HEK293 (cell line): ENCODE results near the gene ZNF605.
A peak's percentile ranks its signal among the peaks of the same experiment; 100 is the strongest.

ENCODE experiments used
- CTCF ChIA-PET: fragments of 350-600 bp; formaldehyde crosslinking; extraction: SDS; loops from one replicate; lab custom pipeline; 2021; ENCODE audit warnings: antibody characterized with exemption; lab: Yijun Ruan, JAX
- POLR2A ChIA-PET: fragments of 300-600 bp; formaldehyde crosslinking; extraction: SDS; loops from one replicate; lab custom pipeline; 2020; ENCODE audit warnings: antibody characterized with exemption, inconsistent platforms; lab: Yijun Ruan, JAX
- H3K27ac ChIP-seq: fragments of 200-500 bp; sonication (Bioruptor generic); 2 replicates; pipeline ENCODE4 v1.5.1; 2014; ENCODE audit warnings: low read depth, low read length, control low read depth, inconsistent platforms; ENCODE audit errors: extremely low read depth
- H3K36me3 ChIP-seq, 2 experiments: fragments of 200-500 bp in 1 of 2; sonication (Bioruptor generic) in 1 of 2; 1 replicate in 1 of 2; 2 replicates in 1 of 2; pipeline ENCODE4 v1.5.1; 2014 to 2017; ENCODE audit warnings: inconsistent platforms in 2 of 2, low read length in 2 of 2; ENCODE audit not compliant: control insufficient read depth in 2 of 2, insufficient read depth in 1 of 2
- H3K4me1 ChIP-seq: fragments of 200-500 bp; sonication (Bioruptor generic); 2 replicates; pipeline ENCODE4 v1.5.1; 2014; ENCODE audit warnings: mild to moderate bottlenecking, low read length, inconsistent platforms; ENCODE audit not compliant: control insufficient read depth, insufficient read depth
- H3K4me3 ChIP-seq: 2 replicates; pipeline ENCODE4 v1.5.1; 2011; ENCODE audit warnings: low read depth, mild to moderate bottlenecking, control low read depth, low read length, moderate library complexity
- H3K9me3 ChIP-seq: fragments of 200-500 bp; sonication (Bioruptor generic); 2 replicates; pipeline ENCODE4 v1.5.1; 2014; ENCODE audit warnings: low read depth, low read length, inconsistent platforms; ENCODE audit not compliant: control insufficient read depth, insufficient read depth
- GLI2 ChIP-seq: fragments of 450-650 bp; formaldehyde crosslinking; IDR thresholded peaks from 2 replicates; pipeline ENCODE4; 2017; ENCODE audit warnings: missing biosample characterization, missing genetic modification characterization, low read depth, borderline replicate concordance
- GLIS1 ChIP-seq: fragments of 450-650 bp; formaldehyde crosslinking; IDR thresholded peaks from 2 replicates; pipeline ENCODE4 v1.5.1; 2016; ENCODE audit warnings: missing biosample characterization, missing genetic modification characterization
- KLF1 ChIP-seq: fragments of 450-650 bp; formaldehyde crosslinking; IDR thresholded peaks from 2 replicates; pipeline ENCODE4 v1.5.1; 2016; ENCODE audit warnings: missing biosample characterization, missing genetic modification characterization
- MEIS1 ChIP-seq: sonication (generic); formaldehyde crosslinking; IDR thresholded peaks from 2 replicates; pipeline ENCODE4 v1.8.1; 2022; ENCODE audit warnings: missing genetic modification reagents, mild to moderate bottlenecking, borderline replicate concordance
- MYNN ChIP-seq: fragments of 450-650 bp; formaldehyde crosslinking; IDR thresholded peaks from 2 replicates; pipeline ENCODE4 v1.5.1; 2016; ENCODE audit warnings: missing biosample characterization, missing genetic modification characterization, borderline replicate concordance
- OSR2 ChIP-seq: fragments of 450-650 bp; formaldehyde crosslinking; IDR thresholded peaks from 2 replicates; pipeline ENCODE4 v1.5.1; 2016; ENCODE audit warnings: missing biosample characterization, missing genetic modification characterization
- PRDM4 ChIP-seq: fragments of 450-650 bp; formaldehyde crosslinking; IDR thresholded peaks from 2 replicates; pipeline ENCODE4 v1.5.1; 2017; ENCODE audit warnings: missing biosample characterization, missing genetic modification characterization
- TRIM28 ChIP-seq: IDR thresholded peaks from 2 replicates; pipeline ENCODE4 v1.6.1; 2011; ENCODE audit warnings: low read length, control low read depth, borderline replicate concordance
- ZBTB17 ChIP-seq: fragments of 450-650 bp; formaldehyde crosslinking; IDR thresholded peaks from 2 replicates; pipeline ENCODE4 v1.5.1; 2016; ENCODE audit warnings: missing biosample characterization, missing genetic modification characterization
- ZBTB26 ChIP-seq: fragments of 450-650 bp; formaldehyde crosslinking; optimal IDR thresholded peaks from 2 replicates; pipeline ENCODE3; 2016; ENCODE audit warnings: missing biosample characterization, mild to moderate bottlenecking, missing genetic modification characterization
- ZBTB8A ChIP-seq: fragments of 450-650 bp; formaldehyde crosslinking; IDR thresholded peaks from 2 replicates; pipeline ENCODE4 v1.5.1; 2016; ENCODE audit warnings: missing biosample characterization, missing genetic modification characterization
- ZFHX2 ChIP-seq: fragments of 450-650 bp; formaldehyde crosslinking; conservative IDR thresholded peaks from 2 replicates; pipeline ENCODE4 v1.5.1; 2016; ENCODE audit warnings: missing biosample characterization, missing genetic modification characterization
- ZNF133 ChIP-seq: fragments of 450-650 bp; formaldehyde crosslinking; IDR thresholded peaks from 2 replicates; pipeline ENCODE4 v1.5.1; 2016; ENCODE audit warnings: missing biosample characterization, missing genetic modification characterization
- ZNF335 ChIP-seq: fragments of 450-650 bp; formaldehyde crosslinking; conservative IDR thresholded peaks from 2 replicates; pipeline ENCODE4 v1.5.1; 2016; ENCODE audit warnings: missing biosample characterization, missing genetic modification characterization
- ZNF580 ChIP-seq: fragments of 450-650 bp; formaldehyde crosslinking; IDR thresholded peaks from 2 replicates; pipeline ENCODE4 v1.5.1; 2016; ENCODE audit warnings: missing biosample characterization, missing genetic modification characterization
- ZNF777 ChIP-seq: fragments of 450-650 bp; formaldehyde crosslinking; IDR thresholded peaks from 2 replicates; pipeline ENCODE4 v1.5.1; 2017; ENCODE audit warnings: missing biosample characterization, missing genetic modification characterization, borderline replicate concordance
- ZXDB ChIP-seq: fragments of 450-650 bp; formaldehyde crosslinking; IDR thresholded peaks from 2 replicates; pipeline ENCODE4 v1.5.1; 2016; ENCODE audit warnings: missing biosample characterization, missing genetic modification characterization
- TF ChIP-seq, protein P1 (sequence below): fragments of 450-650 bp; formaldehyde crosslinking; IDR thresholded peaks from 2 replicates; pipeline ENCODE4 v1.5.1; 2016; ENCODE audit warnings: missing biosample characterization, missing genetic modification characterization
- TF ChIP-seq, protein P2 (sequence below): fragments of 450-650 bp; formaldehyde crosslinking; IDR thresholded peaks from 2 replicates; pipeline ENCODE4 v1.5.1; 2016; ENCODE audit warnings: missing biosample characterization, missing genetic modification characterization, borderline replicate concordance

ZNF605 gene

DNA sequence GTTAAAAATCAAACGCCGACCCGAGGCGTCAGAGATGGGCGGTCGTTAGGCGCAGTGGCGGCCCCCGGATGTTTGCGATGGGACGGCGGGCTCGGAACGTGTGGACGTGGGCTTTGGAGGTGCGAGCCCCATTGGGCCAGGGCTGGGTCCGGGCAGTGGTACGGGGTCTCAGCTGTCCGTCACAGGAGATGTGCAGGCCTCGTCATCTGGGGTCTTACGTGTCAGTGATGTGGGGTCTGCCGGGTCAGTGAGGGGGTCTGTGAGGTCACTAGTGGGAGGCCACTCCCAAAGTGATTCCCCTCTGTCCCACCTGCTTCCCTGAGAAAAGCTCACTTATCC lies 47.1 kb downstream of the ZNF605 start:
- H3K4me1 ChIP-seq = peaks cover 2% of the 10 kb centered on the region; the same call in 1 of the 2 replicates
- H3K9me3 ChIP-seq = no peaks in the 10 kb centered on the region; the same call in 1 of the 2 replicates
- H3K4me3 ChIP-seq = peak overlapping the region; percentile 53
- H3K36me3 ChIP-seq = no peaks in the 10 kb centered on the region
- ChIA-PET POLR2A (interaction anchor here (1.0 to 1.4 kb wide), 3 partner anchors 22 to 78 kb away, joined by 6 to 10 read pairs (median 6); partner anchors contain the start of genes CHFR, ZNF26 and ZNF605), CTCF (interaction anchor here (1.2 kb wide), 1 partner anchor 173 kb away, joined by 3 read pairs; no protein-coding TSS in a partner anchor)
- H3K27ac ChIP-seq = peak overlapping the region; percentile 43
- TF ChIP-seq, protein P1, sequence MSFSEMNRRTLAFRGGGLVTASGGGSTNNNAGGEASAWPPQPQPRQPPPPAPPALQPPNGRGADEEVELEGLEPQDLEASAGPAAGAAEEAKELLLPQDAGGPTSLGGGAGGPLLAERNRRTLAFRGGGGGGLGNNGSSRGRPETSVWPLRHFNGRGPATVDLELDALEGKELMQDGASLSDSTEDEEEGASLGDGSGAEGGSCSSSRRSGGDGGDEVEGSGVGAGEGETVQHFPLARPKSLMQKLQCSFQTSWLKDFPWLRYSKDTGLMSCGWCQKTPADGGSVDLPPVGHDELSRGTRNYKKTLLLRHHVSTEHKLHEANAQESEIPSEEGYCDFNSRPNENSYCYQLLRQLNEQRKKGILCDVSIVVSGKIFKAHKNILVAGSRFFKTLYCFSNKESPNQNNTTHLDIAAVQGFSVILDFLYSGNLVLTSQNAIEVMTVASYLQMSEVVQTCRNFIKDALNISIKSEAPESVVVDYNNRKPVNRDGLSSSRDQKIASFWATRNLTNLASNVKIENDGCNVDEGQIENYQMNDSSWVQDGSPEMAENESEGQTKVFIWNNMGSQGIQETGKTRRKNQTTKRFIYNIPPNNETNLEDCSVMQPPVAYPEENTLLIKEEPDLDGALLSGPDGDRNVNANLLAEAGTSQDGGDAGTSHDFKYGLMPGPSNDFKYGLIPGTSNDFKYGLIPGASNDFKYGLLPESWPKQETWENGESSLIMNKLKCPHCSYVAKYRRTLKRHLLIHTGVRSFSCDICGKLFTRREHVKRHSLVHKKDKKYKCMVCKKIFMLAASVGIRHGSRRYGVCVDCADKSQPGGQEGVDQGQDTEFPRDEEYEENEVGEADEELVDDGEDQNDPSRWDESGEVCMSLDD (tag by site-specific recombination) = peak; percentile 32; the same call in 1 of the 2 replicates
- TF ChIP-seq ZNF777 (tag by site-specific recombination) (peak; percentile 37; the same call in 1 of the 2 replicates), ZXDB (no peak), ZBTB17 (tag by site-specific recombination) (0 out of 2 replicates have a peak, but pooled peaks have one; percentile 4), GLI2 (tag by site-specific recombination) (no peak), ZNF335 (tag by site-specific recombination) (peak; percentile 47)

- POLR2A ChIA-PET = interaction anchor here (1.0 to 1.4 kb wide), 3 partner anchors 21 to 78 kb away, joined by 6 to 10 read pairs (median 6); partner anchors contain the start of genes CHFR, ZNF26 and ZNF605
- CTCF ChIA-PET = interaction anchor here (1.2 kb wide), 1 partner anchor 173 kb away, joined by 3 read pairs; no protein-coding TSS in a partner anchor
- Histone ChIP-seq H3K4me1 (peaks cover 2% of the 10 kb centered on the region; the same call in 1 of the 2 replicates), H3K4me3 (peak overlapping the region; percentile 53), H3K9me3 (no peaks in the 10 kb centered on the region; the same call in 1 of the 2 replicates), H3K27ac (peak overlapping the region; percentile 43), H3K36me3 (no peaks in the 10 kb centered on the region)
- no peak for TF ChIP-seq PRDM4 (tag by site-specific recombination)
- peak; percentile 90 for TF ChIP-seq KLF1
- TF ChIP-seq ZNF580 (tag by site-specific recombination) = no peak
- TF ChIP-seq ZFHX2 (tag by site-specific recombination) = peak; percentile 78
- TF ChIP-seq TRIM28 = no peak
- no peak for TF ChIP-seq ZNF133
- peak; percentile 89 for TF ChIP-seq ZBTB26
- peak; percentile 82 for TF ChIP-seq ZBTB17 (tag by site-specific recombination)
- TF ChIP-seq MYNN = peak; percentile 99
- no peak for TF ChIP-seq MEIS1 (CRISPR knock-in tag)
- TF ChIP-seq, protein P2, sequence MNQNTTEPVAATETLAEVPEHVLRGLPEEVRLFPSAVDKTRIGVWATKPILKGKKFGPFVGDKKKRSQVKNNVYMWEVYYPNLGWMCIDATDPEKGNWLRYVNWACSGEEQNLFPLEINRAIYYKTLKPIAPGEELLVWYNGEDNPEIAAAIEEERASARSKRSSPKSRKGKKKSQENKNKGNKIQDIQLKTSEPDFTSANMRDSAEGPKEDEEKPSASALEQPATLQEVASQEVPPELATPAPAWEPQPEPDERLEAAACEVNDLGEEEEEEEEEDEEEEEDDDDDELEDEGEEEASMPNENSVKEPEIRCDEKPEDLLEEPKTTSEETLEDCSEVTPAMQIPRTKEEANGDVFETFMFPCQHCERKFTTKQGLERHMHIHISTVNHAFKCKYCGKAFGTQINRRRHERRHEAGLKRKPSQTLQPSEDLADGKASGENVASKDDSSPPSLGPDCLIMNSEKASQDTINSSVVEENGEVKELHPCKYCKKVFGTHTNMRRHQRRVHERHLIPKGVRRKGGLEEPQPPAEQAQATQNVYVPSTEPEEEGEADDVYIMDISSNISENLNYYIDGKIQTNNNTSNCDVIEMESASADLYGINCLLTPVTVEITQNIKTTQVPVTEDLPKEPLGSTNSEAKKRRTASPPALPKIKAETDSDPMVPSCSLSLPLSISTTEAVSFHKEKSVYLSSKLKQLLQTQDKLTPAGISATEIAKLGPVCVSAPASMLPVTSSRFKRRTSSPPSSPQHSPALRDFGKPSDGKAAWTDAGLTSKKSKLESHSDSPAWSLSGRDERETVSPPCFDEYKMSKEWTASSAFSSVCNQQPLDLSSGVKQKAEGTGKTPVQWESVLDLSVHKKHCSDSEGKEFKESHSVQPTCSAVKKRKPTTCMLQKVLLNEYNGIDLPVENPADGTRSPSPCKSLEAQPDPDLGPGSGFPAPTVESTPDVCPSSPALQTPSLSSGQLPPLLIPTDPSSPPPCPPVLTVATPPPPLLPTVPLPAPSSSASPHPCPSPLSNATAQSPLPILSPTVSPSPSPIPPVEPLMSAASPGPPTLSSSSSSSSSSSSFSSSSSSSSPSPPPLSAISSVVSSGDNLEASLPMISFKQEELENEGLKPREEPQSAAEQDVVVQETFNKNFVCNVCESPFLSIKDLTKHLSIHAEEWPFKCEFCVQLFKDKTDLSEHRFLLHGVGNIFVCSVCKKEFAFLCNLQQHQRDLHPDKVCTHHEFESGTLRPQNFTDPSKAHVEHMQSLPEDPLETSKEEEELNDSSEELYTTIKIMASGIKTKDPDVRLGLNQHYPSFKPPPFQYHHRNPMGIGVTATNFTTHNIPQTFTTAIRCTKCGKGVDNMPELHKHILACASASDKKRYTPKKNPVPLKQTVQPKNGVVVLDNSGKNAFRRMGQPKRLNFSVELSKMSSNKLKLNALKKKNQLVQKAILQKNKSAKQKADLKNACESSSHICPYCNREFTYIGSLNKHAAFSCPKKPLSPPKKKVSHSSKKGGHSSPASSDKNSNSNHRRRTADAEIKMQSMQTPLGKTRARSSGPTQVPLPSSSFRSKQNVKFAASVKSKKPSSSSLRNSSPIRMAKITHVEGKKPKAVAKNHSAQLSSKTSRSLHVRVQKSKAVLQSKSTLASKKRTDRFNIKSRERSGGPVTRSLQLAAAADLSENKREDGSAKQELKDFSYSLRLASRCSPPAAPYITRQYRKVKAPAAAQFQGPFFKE = no peak
- TF ChIP-seq GLIS1 (tag by site-specific recombination) = 0 out of 2 replicates have a peak, but pooled peaks have one; percentile 5
- peak; percentile 55; the same call in 1 of the 2 replicates for TF ChIP-seq ZBTB8A
- TF ChIP-seq OSR2 = no peak
Measured at GRCh38 chr12:132908145-132909029, 47.7 kb downstream of the ZNF605 start.
